Right lung (tissue), 5 donors: ENCODE data around the gene KRTAP5-4. TPM values are rescaled to one million over a fixed set of nuclear protein-coding genes. Genes with fewer than 3 reads are reported as not detected.
"Not testable (repeated sequence)": the region's sequence is repeated elsewhere in the genome, so short reads cannot be mapped to it uniquely, and the experiment has no call there.

Experiments
- DNase-seq, 2 donors: peaks; one replicate each; pipeline ENCODE4 v3.0.0-alpha.2; 2013
- polyA plus RNA-seq, 5 donors: library from polyadenylated mRNA; unstranded; fragments of 120-200 nt; gene quantifications; one replicate each; pipeline versions ENCODE4 v1.2.1 to v1.2.3, GENCODE V29; 2013; ENCODE audit warnings: inconsistent platforms in 1 of 5, low replicate concordance in 1 of 5; ENCODE audit not compliant: insufficient read length in 5 of 5, insufficient read depth in 1 of 5

KRTAP5-4 gene
- polyA plus RNA-seq, 5 donors: not detected

DNA sequence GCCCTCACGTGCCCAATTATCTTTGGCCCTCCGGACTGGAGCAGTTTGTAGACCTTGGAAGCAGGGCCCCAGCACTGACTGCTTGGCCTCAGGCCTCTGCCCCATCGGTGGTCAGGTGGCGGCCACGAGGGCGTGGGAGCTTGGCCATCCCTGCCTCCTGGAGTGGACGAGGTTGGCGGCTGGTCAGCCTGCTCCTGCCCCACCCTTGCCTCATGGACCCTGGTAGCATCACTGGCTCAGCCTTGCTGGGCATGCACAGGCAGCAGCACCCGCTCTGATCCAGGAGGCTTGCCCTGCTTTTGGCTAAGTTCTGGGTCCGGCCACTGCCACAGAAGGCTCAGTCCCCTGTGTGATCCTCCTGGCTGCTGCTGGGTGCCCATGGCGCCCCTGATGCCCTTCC is 17.8 kb downstream of the KRTAP5-4 start:
- DNase-seq: no peak

DNA sequence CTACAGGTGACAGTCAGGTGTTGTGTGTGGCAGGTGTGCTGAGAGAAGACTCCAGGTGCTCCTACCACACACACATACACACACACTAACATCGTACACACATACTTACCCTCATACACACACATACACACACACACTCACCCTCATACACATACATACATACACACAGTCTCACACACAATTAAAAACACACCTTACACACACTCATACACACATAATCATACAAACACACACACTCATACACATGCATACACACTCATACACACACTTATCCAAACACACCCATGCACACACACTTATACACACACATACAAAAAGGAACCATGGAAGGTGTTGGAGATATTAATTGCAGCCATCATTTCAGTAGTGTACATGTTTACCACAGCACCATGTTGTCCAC is 18.3 kb downstream of the KRTAP5-4 start:
- DNase-seq: no peak

DNA sequence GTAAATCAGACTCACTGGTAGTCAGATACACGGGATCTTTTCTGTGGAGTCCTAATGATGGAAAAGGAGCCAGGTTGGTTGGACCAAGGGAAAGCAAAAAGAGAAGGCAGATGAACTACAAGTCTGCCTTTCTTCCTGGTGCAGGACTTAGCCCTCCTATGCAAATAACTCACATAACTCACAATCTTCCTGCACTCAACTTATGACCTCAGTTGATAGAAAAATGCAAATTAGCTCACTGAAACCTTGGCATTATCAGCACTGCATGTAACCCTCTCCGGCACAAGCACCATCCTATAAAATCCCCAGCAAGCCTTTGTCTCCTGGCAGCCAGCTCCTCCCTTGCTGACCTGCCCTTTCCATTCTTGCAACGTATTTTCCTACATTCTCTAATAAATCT is 20.3 kb downstream of the KRTAP5-4 start:
- DNase-seq: not testable (repeated sequence)

DNA sequence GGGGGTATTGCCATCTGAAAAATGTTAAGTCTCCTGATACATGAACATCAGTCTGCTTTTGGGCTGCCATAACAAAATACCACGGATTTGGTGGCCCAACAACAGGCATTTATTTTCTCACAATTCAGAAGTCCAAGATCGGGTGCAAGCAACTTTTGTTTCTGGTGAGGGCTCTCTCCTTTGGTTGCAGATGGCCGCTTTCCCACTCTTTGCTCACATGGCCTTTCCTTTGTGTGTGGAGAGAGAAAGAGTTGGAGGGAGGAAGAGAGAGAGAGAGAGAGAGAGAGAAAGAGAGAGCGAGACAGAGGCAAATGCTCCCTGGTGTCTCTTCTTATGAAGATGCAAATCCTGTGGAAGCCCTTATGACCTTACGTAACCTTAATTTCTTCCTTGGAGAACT is 21.3 kb downstream of the KRTAP5-4 start:
- no peak for DNase-seq

DNA sequence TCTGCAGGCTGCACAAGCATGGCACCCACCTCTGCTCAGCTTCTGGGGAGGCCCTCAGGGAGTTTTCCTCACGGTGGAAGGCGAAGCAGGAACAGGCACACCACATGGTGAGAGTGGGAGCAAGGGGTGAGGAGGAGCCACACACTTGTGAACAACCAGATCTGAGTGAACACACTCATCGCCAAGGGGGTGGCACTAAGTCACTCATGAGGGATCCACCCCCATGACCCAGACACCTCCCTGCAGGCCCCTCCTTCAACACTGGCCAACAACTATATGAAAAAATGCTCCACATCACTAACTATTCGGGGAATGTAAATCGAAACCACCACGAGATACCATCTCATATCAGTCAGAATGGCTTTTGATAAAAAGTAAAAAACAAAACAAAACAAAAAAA is 23.1 kb downstream of the KRTAP5-4 start:
- no peak for DNase-seq

DNA sequence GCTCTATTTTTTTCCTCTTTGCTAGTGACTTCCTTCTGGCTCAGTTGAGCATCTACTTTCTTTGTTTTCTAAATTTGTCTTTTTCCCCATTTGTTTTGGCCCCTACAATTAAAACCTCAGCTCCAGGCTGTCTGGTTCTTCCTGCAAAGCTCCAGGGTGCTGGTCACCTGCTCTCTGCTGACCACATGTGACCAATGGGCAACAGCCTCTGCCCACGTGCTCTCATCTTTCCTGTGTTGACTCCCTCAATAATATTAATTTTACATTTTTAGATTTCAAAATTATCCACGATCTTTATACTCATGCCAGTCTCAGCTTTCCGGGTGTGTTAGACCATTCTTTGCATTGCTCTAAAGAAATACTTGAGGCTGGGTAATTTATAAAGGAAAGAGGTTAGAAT is 23.5 kb downstream of the KRTAP5-4 start:
- not testable (repeated sequence) for DNase-seq

DNA sequence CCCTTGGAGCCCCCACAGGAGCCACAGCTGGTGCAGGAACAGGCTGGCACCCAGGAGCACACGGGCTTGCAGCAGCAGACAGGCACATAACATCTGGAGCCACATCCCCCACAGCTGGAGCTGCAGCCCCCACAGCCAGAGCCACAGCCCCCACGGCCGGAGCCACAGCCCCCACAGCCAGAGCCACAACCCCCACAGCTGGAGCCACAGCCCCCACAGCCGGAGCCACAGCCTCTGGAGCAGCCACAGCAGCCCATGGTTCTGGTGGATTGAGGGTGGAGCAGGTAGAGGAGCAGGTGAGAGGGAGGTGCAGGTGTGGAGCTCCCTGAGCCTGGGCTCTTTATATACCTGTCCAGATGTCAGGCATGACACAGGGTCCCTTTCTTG is 24.0 kb downstream of the KRTAP5-4 start, which contains the start of gene KRTAP5-2:
TSS of gene KRTAP5-2 (minus strand) at position 301 of the 387 bp plus-strand sequence. CDS start at position 257, 44 bp downstream.
- no peak for DNase-seq

DNA sequence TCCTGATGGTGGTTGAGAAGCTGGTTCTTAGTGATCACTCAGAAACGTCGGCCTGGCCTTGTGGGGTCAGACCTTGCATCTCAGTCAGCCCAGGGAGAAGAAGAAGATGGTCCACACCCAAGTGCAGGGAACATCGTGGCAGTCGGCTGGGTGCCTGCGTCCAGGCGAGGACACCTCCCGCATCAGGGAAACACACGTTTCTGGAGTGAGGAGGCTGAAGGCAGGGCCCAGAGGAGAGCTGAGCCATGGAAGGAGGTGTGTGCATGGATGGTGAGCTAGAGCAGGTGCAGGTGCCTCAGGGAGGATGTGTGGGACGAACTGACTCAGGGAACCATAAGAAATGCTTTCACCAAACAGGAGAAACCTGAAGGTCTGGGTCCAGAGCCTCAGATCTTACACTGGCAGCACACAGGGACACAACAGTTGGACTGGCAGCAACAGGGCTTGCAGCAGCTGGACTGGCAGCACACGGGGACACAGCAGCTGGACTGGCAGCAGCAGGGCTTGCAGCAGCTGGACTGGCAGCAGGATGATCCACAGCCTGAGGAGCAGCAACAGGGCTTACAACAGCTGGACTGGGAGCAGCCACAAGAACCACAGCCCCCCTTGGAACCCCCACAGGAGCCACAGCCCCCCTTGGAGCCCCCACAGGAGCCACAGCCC is 24.5 kb downstream of the KRTAP5-4 start:
- no peak for DNase-seq

DNA sequence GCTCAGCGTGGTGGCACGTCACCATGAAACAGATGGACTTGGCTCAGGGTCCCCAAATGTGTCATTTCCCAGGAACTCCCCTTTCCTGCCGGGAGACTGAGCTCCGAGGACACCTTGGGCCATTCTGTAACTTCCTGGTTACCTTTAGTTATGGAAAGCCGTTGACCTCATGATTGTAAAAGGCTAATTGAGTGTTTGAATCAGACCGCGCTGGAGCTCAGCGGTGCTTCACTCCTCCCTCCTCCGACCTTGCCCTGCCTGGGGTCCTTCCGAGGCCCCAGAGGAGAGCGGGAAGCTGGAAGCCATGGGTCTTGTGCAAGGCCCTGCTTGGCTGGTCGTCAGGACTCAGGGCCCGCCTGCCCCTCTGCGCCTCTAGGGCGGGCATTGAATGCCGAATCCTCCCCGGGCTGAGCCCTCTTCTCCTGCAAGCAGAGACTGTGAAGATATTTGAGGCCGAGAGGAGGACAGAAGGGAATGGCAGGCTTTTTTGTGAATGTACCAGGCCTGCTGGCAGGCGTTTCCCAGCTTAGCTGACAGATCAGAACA is 25.3 kb downstream of the KRTAP5-4 start:
- not testable (repeated sequence) for DNase-seq

DNA sequence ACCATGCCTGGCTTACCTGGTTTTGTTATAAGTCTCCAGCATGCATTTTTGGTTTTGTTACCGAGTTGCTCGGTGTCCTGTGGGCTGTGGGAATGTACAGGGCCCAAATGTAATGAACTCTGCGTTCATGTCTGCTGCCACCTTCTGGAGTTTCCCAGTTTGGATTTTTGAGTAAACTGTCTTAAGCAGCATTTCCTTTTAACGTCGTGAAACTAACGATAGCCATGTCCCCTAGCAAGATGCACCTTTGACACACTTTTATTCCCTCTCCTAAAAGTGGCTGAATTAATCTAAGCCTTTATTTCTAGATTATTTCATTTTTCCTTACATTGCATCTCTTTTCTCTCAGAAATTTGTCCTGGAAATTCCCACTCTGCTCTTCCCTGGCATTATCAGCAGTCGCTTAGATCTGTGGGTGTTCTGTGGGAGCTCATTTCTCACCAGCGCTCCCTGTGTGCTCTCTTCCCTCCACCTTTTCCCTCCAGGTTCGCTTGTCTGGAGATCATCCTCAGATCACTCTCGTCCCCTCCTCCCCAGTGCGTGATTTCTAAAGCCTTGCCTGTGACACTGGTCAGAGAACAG is 25.9 kb downstream of the KRTAP5-4 start:
- not testable (repeated sequence) for DNase-seq

DNA sequence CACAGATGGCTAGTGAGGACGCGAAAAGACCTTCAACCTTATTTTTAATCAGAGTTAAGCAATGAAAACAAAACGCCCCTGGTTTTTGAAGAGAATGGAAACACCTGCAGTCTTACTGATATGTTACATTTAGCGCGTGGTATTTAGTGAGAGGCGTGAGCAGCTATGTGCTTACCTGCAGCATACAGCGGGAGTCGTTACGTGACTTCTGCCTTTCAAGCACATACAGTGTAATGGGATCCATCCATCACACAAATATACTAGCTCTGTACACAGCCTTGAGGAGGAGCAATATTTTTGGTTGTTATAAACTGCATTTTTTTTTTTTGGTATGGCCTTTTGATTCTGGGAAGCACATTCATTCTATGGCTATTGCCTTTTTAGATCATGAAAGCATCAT is 29.3 kb downstream of the KRTAP5-4 start:
- no peak for DNase-seq

DNA sequence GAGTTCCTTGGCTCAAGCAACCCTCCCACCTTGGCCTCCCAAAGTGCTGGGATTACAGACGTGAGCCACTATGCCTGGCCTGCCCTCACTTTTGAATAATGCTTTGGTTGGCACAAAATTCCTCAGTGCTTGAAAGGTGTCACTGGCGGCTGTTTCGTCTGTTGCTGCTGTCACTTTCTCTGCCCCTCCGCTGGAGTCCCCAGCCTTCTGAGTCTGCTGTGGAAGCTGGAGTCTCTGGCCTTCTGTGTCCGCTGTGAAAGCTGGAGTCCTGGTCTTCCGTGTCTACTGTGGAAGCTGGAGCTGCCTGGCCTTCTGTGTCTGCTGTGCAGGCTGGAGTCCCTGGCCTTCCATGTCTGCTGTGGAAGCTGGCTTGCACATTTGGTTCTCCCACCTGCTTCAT is 31.9 kb downstream of the KRTAP5-4 start:
- DNase-seq: no peak

DNA sequence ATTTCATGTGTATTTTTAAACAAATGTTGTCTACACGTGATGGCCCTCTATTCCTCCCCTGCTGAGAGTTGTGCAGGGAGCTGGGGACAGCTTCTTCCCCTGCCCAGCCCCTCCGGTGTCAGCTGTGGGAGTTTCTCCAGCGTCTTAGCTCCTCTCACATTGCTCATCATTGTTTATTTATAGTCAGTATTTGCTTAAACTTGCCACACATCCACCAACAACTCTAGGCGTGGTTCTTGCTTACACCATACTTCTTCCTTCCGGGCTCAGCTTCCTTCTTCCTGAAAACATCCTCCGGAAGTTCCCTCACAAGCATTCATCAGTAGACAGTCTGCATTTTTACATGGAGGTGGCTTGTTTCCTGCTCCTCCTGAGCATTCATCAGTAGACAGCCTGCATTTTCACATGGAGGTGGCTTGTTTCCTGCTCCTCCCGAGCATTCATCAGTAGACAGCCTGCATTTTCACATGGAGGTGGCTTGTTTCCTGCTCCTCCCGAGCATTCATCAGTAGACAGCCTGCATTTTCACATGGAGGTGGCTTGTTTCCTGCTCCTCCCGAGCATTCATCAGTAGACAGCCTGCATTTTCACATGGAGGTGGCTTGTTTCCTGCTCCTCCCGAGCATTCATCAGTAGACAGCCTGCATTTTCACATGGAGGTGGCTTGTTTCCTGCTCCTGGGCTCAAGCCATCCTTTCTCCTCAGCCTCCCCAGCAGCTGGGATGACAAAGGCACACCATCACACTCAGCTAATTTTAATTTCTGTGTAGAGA is 32.6 kb downstream of the KRTAP5-4 start:
- DNase-seq: not testable (repeated sequence)

DNA sequence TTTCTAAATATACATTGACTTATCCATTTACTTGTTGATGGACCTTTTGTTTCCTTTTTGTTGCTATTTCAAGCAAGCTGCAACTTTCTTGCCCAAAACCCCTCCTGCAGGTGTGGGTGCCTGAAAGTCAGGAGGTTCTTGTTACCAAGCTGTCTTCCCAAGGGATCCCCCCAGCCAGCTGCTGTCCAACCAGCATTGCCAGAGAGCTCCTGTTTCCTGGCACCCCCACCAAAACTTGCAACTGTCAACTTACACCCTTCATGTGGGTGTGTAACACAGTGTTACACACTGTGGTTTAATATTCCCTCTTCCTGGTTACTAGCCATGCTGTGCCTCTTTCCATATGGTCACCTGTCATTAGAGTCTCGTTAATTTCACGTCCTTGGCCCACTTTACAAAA is 35.2 kb downstream of the KRTAP5-4 start:
- DNase-seq: no peak

DNA sequence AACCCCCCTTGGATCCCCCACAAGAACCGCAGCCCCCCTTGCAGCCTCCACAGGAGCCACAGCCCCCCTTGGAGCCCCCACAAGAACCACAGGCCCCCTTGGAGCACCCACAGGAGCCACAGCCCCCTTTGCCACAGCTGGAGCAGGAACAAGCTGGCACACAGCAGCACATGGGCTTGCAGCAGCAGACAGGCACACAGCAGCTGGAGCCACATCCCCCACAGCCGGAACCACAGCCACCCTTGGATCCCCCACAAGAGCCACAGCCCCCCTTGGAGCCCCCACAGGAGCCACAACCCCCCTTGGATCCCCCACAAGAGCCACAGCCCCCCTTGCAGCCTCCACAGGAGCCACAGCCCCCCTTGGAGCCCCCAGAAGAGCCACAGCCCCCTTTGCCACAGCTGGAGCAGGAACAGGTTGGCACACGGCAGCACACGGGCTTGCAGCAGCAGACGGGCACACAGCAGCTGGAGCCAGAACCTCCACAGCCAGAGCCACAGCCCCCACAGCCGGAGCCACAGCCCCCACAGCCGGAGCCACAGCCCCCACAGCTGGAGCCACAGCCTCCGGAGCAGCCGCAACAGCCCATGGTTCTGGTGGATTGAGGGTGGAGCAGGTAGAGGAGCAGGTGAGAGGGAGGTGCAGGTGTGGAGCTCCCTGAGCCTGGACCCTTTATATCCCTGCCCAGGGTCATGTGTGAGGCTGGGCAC is 37.1 kb downstream of the KRTAP5-4 start, which contains the start of gene KRTAP5-1:
TSS of gene KRTAP5-1 (minus strand) at position 623 of the 710 bp plus-strand sequence. CDS start at position 589, 34 bp downstream.
- DNase-seq: not testable (repeated sequence)

DNA sequence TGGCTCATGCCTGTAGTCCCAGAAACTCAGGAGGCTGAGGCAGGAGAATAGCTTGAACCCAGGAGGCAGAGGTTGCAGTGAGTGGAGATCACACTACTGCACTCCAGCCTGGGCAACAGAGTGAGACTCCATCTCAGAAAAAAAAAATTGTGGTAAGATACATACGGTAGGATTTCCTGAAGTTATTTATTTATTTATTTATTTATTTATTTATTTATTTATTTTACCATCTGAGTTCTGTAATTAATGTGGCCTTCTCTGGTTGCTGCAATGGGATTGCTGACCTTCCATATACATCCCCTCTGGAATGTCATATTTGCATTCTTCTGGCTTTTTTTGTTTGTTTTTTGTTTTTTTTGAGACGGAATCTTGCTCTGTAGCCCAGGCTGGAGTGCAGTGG is 39.0 kb downstream of the KRTAP5-4 start:
- not testable (repeated sequence) for DNase-seq

DNA sequence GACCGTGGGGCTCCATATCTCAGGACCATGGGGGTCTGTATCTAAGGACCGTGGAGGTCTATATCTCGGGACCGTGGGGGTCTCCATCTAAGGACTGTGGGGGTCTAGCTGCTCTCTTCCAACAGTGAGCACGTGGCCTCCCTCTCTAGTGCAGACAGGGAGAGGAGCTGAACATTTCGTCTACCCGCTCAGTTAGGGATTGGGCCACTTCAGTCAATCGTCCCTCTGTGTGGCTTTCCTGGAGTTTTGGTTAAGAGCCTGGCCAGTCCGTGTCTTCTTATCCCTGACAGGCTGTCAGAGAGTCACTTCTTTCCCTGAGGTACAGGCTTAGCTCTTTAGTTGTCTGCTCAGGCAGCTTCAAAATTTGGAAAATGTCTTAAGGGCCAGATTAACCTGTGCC is 40.0 kb downstream of the KRTAP5-4 start:
- no peak for DNase-seq

DNA sequence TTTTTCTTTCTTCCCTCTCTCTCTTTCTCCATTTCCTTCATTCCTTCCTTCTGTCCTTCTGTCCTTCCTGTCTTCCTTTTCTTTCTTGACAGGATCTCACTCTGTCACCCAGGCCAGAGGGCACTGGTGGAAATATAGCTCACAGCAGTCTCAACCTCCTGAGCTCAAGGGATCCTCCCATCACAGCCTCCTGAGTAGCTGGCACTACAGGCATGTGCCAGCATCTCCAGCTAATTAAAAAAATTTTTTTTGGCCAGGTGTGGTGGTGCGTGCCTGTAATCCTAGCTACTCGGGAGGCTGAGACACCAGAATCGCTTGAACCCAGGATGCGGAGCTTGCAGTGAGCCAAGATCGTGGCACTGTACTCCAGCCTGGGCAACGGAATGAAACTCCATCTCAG is 45.1 kb downstream of the KRTAP5-4 start:
- DNase-seq: no peak

DNA sequence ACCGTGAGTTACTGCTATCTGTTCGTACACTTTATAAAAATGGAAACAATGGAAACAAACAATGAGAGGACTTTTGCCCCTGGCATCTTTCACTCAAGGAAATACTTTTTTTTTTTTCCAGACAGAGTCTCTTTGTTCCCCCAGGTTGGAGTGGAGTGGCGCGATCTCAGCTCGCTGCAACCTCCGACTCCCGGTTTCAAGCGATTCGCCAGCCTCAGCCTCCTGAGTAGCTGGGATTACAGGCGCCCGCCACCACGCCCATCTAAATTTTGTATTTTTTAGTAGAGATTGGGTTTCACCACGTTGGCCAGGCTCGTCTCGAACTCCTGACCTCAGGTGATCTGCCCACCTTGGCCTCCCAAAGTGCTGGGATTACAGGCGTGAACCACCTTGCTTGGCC is 46.2 kb downstream of the KRTAP5-4 start:
- not testable (repeated sequence) for DNase-seq

DNA sequence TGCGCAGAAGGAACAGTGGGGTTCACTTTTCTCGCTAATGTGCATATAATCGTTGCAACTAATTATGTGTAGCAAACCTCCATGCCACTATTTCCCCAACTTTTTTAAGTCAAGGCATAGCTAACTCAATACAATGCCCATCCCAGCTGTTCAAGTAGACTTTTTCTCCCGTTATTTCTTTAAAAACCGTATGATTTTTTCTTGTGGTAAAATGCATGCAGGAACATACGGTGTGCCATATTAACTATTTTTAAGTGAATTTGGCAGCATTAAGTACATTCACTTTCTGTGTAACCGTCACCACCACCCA is 47.0 kb downstream of the KRTAP5-4 start:
- no peak for DNase-seq

DNA sequence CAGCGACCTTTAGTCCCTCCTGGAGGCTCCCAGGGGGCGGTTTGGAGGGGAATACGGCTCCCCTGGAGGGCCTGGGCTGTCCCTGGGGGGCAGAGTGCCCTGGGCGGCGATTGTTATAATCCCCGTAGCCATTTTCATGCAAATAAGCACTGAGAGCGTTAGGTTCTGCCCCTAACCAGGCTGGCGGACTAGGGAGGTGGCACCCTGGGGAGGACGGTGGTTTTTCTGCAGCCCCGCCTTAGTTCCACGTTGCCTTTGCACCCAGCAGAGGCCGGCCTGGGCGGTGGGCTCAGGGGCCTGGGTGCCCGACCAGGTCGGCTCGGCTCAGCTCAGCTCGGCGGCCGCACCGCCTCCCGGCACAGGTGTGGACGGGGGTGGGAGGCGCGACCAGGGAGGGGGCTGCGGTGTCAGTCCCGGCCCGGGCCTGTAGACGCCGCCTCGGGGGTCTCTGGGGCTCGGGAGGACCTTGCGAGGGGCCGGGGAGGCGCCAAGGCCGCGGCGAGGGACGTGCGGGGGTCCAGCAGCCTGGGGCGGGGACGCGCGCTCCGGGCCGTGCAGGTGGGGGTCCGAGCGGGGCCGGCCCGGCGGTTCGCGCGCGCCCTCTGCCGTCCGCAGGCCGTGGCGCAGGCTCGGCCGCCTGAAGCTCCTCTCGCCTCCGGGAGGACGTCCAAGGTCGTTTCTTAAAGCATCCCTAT is 47.6 kb downstream of the KRTAP5-4 start:
- no peak for DNase-seq

DNA sequence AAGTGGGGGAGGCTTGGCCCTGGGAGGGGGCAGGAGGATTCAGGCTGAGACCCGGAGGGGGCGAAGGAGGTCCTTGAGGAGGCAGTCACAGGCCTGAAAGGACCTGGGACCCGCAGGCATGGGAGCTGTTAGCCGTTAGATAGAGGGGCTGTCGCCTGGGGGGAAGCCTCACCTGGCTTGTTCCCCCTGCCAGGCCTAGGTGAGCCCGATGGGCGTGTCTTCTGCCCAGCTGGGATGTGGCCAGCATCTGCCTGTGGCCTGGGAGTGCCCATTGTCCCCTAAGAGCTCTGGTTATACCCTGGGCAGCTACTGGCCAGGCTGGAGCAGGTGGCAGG is 48.1 kb downstream of the KRTAP5-4 start:
- no peak for DNase-seq
